ENCODE results near the gene CTNNB1.

DNA sequence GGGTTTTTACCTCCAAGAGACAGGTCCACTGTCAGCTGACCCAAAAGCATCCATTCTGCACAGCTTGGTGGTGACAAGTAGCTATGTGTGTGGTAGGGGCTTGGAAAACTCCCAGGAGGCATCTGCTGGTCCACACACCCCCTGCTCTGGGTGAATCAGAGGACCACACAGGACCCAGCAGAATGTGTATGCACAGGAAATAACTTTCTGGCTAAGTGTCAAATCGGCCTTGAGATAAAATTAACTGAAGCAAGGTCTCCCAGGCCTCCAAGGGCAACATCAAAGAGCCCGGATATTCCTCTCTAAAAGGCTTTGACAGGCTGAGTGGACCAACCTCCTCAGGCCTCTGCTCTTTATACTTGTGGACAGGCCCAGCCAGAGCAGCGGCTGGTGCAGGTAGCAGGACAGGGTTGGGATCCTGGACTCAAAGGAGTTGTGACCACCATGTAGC is 66.5 kb downstream of the CTNNB1 start:
- TF ChIP-seq, protein P1, sequence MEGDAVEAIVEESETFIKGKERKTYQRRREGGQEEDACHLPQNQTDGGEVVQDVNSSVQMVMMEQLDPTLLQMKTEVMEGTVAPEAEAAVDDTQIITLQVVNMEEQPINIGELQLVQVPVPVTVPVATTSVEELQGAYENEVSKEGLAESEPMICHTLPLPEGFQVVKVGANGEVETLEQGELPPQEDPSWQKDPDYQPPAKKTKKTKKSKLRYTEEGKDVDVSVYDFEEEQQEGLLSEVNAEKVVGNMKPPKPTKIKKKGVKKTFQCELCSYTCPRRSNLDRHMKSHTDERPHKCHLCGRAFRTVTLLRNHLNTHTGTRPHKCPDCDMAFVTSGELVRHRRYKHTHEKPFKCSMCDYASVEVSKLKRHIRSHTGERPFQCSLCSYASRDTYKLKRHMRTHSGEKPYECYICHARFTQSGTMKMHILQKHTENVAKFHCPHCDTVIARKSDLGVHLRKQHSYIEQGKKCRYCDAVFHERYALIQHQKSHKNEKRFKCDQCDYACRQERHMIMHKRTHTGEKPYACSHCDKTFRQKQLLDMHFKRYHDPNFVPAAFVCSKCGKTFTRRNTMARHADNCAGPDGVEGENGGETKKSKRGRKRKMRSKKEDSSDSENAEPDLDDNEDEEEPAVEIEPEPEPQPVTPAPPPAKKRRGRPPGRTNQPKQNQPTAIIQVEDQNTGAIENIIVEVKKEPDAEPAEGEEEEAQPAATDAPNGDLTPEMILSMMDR (IDR thresholded peaks at IDR 0.05; ENCODE audit: low read depth, low read length): no peak
- TF ChIP-seq POLR2A (IDR thresholded peaks at IDR 0.05; ENCODE audit: extremely low read depth, insufficient read length): no peak
